Activated naive CD8-positive, alpha-beta T cell treated with anti-CD3 and anti-CD28 coated beads, Interleukin-2, amount 10 ng/mL, durations not matched to agents 7 days and 5 days (primary cell): ENCODE data around the gene DBNL. TPM values are rescaled to one million over a fixed set of nuclear protein-coding genes. Genes with fewer than 3 reads are reported as not detected.

Experiments
- ATAC-seq: fragments of 150-1000 bp; cut with Tn5 transposase; one replicate; pipeline ENCODE4 v1.10.0; 2021; ENCODE audit warnings: low read depth, moderate library complexity
- POLR2A ChIA-PET: fragments of 350-600 bp; sonication (Branson Sonifier 250); formaldehyde crosslinking; loops from one replicate; lab custom pipeline; 2021; ENCODE audit warnings: antibody characterized with exemption; lab: Charles Lee
- DNase-seq: peaks from one replicate; pipeline ENCODE4 v3.0.0; 2021
- H3K27ac Mint-ChIP-seq: one replicate; pipeline ENCODE4 v1.8.0; 2022; ENCODE audit warnings: mild to moderate bottlenecking, mixed read lengths
- H3K27me3 Mint-ChIP-seq: one replicate; pipeline ENCODE4 v1.8.0; 2022; ENCODE audit warnings: mild to moderate bottlenecking, moderate library complexity, mixed read lengths
- H3K36me3 Mint-ChIP-seq: one replicate; pipeline ENCODE4 v1.8.0; 2021; ENCODE audit warnings: mild to moderate bottlenecking, mixed read lengths
- H3K4me1 Mint-ChIP-seq: one replicate; pipeline ENCODE4 v1.8.0; 2021; ENCODE audit warnings: mixed read lengths
- H3K4me3 Mint-ChIP-seq: one replicate; pipeline ENCODE4 v1.8.0; 2022; ENCODE audit warnings: mild to moderate bottlenecking, moderate library complexity, mixed read lengths
- H3K9me3 Mint-ChIP-seq: one replicate; pipeline ENCODE4 v1.8.0; 2021; ENCODE audit warnings: mixed read lengths
- microRNA-seq: library from miRNA; unstranded; fragments of <30 nt; microRNA quantifications from one replicate; pipeline ENCODE4 v1.2.0, GENCODE V29; 2022
- total RNA-seq, 2 experiments: library from RNA; stranded (reverse); gene quantifications; one replicate each; pipeline ENCODE4 v1.2.3, GENCODE V29; 2021

DBNL gene
- total RNA-seq, 2 experiments from 2014 or later, result 152 to 157 TPM

DNA sequence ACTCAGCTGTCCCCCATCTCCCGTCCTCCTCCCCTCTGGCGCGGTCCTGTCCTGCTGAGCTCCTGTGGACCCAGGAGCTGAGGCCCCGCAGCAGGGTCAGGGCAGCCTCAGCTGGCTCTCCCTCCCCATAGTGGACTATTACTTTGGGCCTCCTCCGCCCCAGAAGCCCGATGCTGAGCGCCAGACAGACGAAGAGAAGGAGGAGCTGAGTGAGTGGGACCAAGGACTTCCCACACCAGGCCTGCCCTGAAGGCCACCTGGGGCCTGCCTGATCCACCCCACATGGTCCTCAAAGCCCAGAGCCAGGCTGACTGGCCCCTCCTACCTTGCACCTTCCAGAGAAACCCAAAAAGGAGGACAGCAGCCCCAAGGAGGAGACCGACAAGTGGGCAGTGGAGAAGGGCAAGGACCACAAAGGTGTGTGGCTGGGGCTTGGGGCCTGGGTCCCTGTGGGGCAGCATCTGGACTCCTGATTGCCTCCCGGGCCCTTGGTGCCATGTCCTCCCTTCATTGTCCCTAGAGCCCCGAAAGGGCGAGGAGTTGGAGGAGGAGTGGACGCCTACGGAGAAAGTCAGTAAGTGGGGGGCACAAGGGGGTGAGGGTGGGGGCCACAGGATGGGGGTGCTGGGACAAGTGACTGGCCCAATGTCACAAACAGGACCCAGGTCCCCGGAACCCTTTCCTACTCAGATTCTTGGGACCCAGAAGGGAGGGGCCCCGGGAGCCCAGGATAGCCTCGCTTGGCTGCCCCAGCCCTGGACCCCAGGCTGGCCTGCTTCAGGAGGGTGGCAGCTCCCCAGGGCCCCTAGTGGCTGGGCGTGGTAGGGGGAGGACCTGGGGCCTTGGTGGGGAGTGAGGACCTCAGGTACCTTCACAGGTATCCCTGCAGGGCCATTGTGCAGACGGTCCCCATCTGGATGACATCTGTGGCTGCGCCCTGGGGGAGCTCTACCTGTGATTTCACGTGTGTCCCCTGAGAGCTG, 64.6 kb downstream of the DBNL start:
- no peak for ATAC-seq
- Mint-ChIP-seq H3K27ac (no peak overlapping the region), H3K9me3 (no peaks in the 10 kb centered on the region), H3K4me1 (peaks cover 12% of the 10 kb centered on the region), H3K36me3 (peaks cover 7% of the 10 kb centered on the region), H3K4me3 (no peak overlapping the region), H3K27me3 (no peaks in the 10 kb centered on the region)
- POLR2A ChIA-PET, result no interaction called here
- no peak for DNase-seq

DNA sequence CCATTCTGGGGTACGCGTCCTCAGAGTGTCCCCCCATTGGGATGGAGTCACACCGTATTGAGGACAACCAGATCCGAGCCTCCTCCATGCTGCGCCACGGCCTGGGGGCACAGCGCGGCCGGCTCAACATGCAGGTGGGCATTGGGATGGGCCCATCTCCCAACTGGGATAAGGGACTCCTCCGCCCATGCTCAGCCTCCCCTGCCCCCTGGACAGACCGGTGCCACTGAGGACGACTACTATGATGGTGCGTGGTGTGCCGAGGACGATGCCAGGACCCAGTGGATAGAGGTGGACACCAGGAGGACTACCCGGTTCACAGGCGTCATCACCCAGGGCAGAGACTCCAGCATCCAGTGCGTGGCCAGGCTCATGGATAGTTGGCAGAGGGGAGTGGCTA, 65.5 kb downstream of the DBNL start:
- no peaks in the 10 kb centered on the region for H3K9me3 Mint-ChIP-seq
- H3K27ac Mint-ChIP-seq, result no peak overlapping the region
- H3K4me3 Mint-ChIP-seq, result no peak overlapping the region
- H3K4me1 Mint-ChIP-seq, result peaks cover 12% of the 10 kb centered on the region
- POLR2A ChIA-PET, result no interaction called here
- ATAC-seq (no peak), DNase-seq (no peak)
- H3K27me3 Mint-ChIP-seq, result no peaks in the 10 kb centered on the region
- peaks cover 7% of the 10 kb centered on the region for H3K36me3 Mint-ChIP-seq

DNA sequence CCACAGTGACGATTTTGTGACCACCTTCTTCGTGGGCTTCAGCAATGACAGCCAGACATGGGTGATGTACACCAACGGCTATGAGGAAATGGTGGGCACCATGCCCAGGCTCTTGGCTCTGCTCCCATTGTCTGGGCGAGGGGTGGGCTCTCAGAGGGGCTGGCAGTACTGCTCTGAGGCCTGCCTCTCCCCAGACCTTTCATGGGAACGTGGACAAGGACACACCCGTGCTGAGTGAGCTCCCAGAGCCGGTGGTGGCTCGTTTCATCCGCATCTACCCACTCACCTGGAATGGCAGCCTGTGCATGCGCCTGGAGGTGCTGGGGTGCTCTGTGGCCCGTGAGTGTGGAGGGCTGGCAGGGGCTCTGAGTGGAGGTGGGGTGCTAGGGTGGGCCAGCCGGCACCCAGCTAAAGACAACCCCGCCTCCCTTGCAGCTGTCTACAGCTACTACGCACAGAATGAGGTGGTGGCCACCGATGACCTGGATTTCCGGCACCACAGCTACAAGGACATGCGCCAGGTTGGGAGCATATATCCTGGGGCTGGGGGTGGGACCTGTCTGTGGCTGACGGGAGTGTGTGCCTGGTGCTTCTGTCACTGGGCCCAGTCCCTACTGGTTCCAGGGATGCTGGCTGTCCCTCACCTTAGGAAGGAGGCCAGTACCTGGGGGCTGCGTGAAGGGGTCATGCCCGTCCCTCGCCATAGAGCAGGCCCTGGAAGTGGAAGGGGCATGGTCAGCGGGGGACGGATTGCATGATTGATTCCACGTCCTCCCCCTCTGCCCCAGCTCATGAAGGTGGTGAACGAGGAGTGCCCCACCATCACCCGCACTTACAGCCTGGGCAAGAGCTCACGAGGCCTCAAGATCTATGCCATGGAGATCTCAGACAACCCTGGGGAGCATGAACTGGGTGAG, 66.5 kb downstream of the DBNL start:
- Mint-ChIP-seq H3K27me3 (no peaks in the 10 kb centered on the region), H3K4me3 (no peak overlapping the region), H3K27ac (no peak overlapping the region), H3K4me1 (peaks cover 4% of the 10 kb centered on the region), H3K36me3 (peaks cover 7% of the 10 kb centered on the region), H3K9me3 (no peaks in the 10 kb centered on the region)
- ATAC-seq (no peak), DNase-seq (no peak)
- POLR2A ChIA-PET, result no interaction called here

Small RNA genes within 50 kb of the gene (microRNA-seq; reads per million reads assigned to microRNA genes)
- gene MIR6837, result not detected
- not detected for gene MIR6838

Other genes with a start within 250 kb of the DBNL start
- gene MRPS24, start 175.2 kb upstream of the DBNL start, total RNA-seq, result 10 to 100 TPM; 72.7 to 75.7 TPM
- 10 to 100 TPM; 26.5 to 26.9 TPM for gene URGCP, start 138.1 kb upstream of the DBNL start, total RNA-seq
- gene UBE2D4, start 118.3 kb upstream of the DBNL start, total RNA-seq, result 1 to 10 TPM; 6.2 to 7.5 TPM
- gene SPDYE1, start 46.8 kb upstream of the DBNL start, total RNA-seq, result under 1 TPM in 1 of 2 experiments, not detected in 1; 0.11 TPM
- gene PGAM2, start 20.9 kb downstream of the DBNL start, total RNA-seq, result 1 to 10 TPM in 1 of 2 experiments, under 1 TPM in 1; 0.74 to 2.1 TPM
- gene POLM, start 37.8 kb downstream of the DBNL start, total RNA-seq, result 10 to 100 TPM; 51.0 to 54.5 TPM
- gene AEBP1, start 59.6 kb downstream of the DBNL start, total RNA-seq, result 10 to 100 TPM; 21.5 to 22.0 TPM
- gene POLD2, start 78.8 kb downstream of the DBNL start, total RNA-seq, result 10 to 100 TPM; 99.3 to 99.4 TPM
- not detected for gene MYL7, start 96.6 kb downstream of the DBNL start, total RNA-seq
- gene GCK, start 144.7 kb downstream of the DBNL start, total RNA-seq, result under 1 TPM; 0.23 to 0.30 TPM
- 10 to 100 TPM; 58.9 to 62.4 TPM for gene YKT6, start 156.3 kb downstream of the DBNL start, total RNA-seq